Progenitor cell of endocrine pancreas (in vitro differentiated cells): Measurements from ENCODE around the gene TBCD. TPM values are rescaled to one million over a fixed set of nuclear protein-coding genes. Genes with fewer than 3 reads are reported as not detected.
"Not testable (repeated sequence)": the region's sequence is repeated elsewhere in the genome, so short reads cannot be mapped to it uniquely, and the experiment has no call there.

ENCODE experiments used
- DNase-seq: peaks from one replicate; pipeline ENCODE4 v3.0.0; 2021; ENCODE audit warnings: low spot score; ENCODE audit not compliant: unreplicated experiment
- H3K27ac Mint-ChIP-seq: 2 replicates; pipeline ENCODE4 v1.8.0; 2021; ENCODE audit warnings: mild to moderate bottlenecking, moderate library complexity, mixed read lengths
- H3K27me3 Mint-ChIP-seq: 2 replicates; pipeline ENCODE4 v1.8.0; 2021; ENCODE audit warnings: mixed read lengths
- H3K36me3 Mint-ChIP-seq: 2 replicates; pipeline ENCODE4 v1.8.0; 2022; ENCODE audit warnings: mixed read lengths; ENCODE audit not compliant: insufficient read depth
- H3K4me1 Mint-ChIP-seq: 2 replicates; pipeline ENCODE4 v1.8.0; 2021; ENCODE audit warnings: low read depth, mixed read lengths
- H3K4me3 Mint-ChIP-seq: 2 replicates; pipeline ENCODE4 v1.8.0; 2021; ENCODE audit warnings: low read depth, mild to moderate bottlenecking, moderate library complexity, mixed read lengths
- H3K9me3 Mint-ChIP-seq: 2 replicates; pipeline ENCODE4 v1.8.0; 2021; ENCODE audit warnings: low read depth, mixed read lengths
- total RNA-seq: library from RNA; stranded (reverse); gene quantifications from 2 replicates; pipeline ENCODE4 v1.2.1, GENCODE V29; 2021
- TF ChIP-seq, protein P1 (sequence below): fragments of 200-600 bp; sonication (generic); IDR thresholded peaks from one replicate; pipeline ENCODE4 v1.5.0; 2021; ENCODE audit warnings: antibody characterized with exemption, mild to moderate bottlenecking; ENCODE audit not compliant: unreplicated experiment

Gene TBCD
- total RNA-seq, 1 donor from 2014 or later, result 95.6 TPM

- DNase-seq, result no peak
- Mint-ChIP-seq H3K4me1 (peaks cover 3% of the 10 kb centered on the region), H3K27ac (no peak overlapping the region), H3K27me3 (no peaks in the 10 kb centered on the region), H3K4me3 (no peak overlapping the region), H3K9me3 (no peaks in the 10 kb centered on the region), H3K36me3 (peaks cover 4% of the 10 kb centered on the region)
- TF ChIP-seq, protein P1, sequence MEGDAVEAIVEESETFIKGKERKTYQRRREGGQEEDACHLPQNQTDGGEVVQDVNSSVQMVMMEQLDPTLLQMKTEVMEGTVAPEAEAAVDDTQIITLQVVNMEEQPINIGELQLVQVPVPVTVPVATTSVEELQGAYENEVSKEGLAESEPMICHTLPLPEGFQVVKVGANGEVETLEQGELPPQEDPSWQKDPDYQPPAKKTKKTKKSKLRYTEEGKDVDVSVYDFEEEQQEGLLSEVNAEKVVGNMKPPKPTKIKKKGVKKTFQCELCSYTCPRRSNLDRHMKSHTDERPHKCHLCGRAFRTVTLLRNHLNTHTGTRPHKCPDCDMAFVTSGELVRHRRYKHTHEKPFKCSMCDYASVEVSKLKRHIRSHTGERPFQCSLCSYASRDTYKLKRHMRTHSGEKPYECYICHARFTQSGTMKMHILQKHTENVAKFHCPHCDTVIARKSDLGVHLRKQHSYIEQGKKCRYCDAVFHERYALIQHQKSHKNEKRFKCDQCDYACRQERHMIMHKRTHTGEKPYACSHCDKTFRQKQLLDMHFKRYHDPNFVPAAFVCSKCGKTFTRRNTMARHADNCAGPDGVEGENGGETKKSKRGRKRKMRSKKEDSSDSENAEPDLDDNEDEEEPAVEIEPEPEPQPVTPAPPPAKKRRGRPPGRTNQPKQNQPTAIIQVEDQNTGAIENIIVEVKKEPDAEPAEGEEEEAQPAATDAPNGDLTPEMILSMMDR, result no peak
Observed at GRCh38 chr17:82979718-82980117, 227.9 kb downstream of the TBCD start.

DNA sequence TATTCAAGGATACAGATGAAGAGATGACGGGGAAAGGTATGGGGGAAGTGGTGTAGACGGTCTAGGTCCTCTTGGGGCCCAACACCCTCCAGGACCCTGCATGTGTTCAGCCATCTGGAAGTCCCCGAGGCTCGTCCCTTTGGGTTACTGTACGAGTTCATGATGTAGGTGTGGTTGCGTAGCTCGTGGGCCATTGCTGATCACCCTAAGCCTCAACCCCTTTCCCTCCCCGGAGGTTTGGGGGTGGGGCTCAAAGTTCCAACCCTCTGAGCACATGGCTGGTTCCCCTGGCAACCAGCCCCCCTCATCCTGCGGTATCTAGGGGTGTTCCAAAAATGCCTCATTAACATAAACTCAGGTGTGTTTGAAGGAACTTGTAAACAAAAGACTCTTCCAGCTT lies 228.8 kb downstream of the TBCD start:
- Mint-ChIP-seq H3K4me3 (no peak overlapping the region), H3K27me3 (no peaks in the 10 kb centered on the region), H3K4me1 (peaks cover 3% of the 10 kb centered on the region), H3K27ac (no peak overlapping the region), H3K36me3 (peaks cover 4% of the 10 kb centered on the region), H3K9me3 (no peaks in the 10 kb centered on the region)
- TF ChIP-seq, protein P1, result no peak
- no peak for DNase-seq

DNA sequence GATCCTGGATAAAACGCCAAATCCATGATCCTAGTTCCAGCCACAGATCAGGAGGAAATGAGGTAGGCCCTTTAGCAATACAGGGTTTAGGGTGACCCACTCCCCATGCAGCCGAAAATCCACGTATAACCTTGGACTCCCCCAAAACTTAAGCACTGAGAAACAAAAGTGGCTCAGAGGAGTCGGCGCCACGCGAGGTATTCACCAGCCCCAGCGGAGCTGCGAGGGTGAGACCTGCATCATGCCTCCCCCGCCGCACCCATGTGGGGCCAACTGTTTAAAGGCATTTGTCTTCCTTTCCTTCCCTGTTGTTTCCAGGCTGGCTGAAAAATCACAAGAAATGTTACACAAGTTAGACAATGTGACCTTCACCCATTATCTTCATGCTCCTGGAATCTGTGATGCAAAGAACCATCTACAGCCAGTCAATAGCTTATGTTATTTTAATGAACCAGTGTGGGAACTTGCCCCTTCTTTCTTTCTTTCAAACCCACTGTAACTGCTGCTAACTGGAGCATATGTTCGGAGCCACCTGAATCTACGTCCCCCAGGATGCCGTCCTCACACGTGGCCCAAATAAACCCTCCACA lies 229.4 kb downstream of the TBCD start:
- DNase-seq, result no peak
- Mint-ChIP-seq H3K9me3 (no peaks in the 10 kb centered on the region), H3K4me3 (no peak overlapping the region), H3K27ac (no peak overlapping the region), H3K27me3 (no peaks in the 10 kb centered on the region), H3K4me1 (peaks cover 6% of the 10 kb centered on the region), H3K36me3 (peaks cover 4% of the 10 kb centered on the region)
- TF ChIP-seq, protein P1, result no peak

DNA sequence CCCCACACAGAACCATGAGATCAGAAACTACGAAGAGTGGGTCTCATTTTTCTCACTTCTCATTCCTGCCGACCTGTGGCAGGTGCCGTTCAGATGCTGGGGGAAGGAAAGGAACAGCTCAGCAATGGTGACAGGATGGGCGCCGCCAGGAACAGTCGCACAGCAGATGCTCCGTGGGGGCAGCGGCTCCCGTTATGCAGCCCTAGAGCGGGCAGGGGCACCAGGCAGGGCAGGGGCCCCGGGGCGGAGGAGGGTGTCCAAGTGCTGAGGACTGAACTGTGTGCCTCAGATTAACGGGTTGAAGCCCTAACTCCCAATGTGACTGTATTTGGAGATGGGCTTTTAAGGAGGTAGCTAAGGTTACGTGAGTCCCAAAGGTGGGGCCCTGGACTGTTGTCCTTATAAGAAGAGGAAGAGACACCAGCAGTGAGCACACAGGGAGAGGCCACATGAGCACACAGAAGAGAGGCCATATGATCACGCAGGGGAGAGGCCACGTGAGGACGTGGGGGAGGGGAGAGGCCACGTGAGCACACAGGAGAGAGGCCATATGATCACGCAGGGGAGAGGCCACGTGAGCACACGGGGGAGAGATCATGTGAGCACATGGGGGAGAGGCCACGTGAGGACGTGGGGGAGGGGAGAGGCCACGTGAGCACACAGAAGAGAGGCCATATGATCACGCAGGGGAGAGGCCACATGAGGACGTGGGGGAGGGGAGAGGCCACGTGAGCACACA lies 231.8 kb downstream of the TBCD start:
- TF ChIP-seq, protein P1, result no peak
- Mint-ChIP-seq H3K27ac (no peak overlapping the region), H3K27me3 (no peaks in the 10 kb centered on the region), H3K4me1 (peaks cover 8% of the 10 kb centered on the region), H3K36me3 (peaks cover 6% of the 10 kb centered on the region), H3K4me3 (no peak overlapping the region), H3K9me3 (no peaks in the 10 kb centered on the region)
- DNase-seq, result no peak

- not testable (repeated sequence) for DNase-seq, H3K27me3 Mint-ChIP-seq, H3K36me3 Mint-ChIP-seq, H3K4me3 Mint-ChIP-seq, H3K4me1 Mint-ChIP-seq, H3K27ac Mint-ChIP-seq, H3K9me3 Mint-ChIP-seq
Observed at GRCh38 chr17:82984249-82984617, 232.4 kb downstream of the TBCD start.
